ENCODE measurements around the gene TTC38. TPM values are rescaled to one million over a fixed set of nuclear protein-coding genes. Genes with fewer than 3 reads are reported as not detected.

TTC38 gene
- 15.9 TPM for polyA plus RNA-seq (2013, experiment 1 of 2)
- 14.6 TPM for polyA plus RNA-seq (2013, experiment 2 of 2)

- H3K36me3 ChIP-seq (ENCODE audit: insufficient read depth, low read length) = peaks cover 7% of the 10 kb centered on the region; the same call in 1 of the 2 replicates
- 2% methylated on average over 74 of the region's 74 CpGs for WGBS
- H3K4me3 ChIP-seq (ENCODE audit: low read length) = peak within 1 kb of the TSS; percentile 69
- H3K9ac ChIP-seq (ENCODE audit: low read depth, low read length) = peak within 1 kb of the TSS; percentile 69
- H3K9me3 ChIP-seq (ENCODE audit: insufficient read depth, low read depth, low read length) = peaks cover 10% of the 10 kb centered on the region
- peaks cover 2% of the 10 kb centered on the region; the same call in 1 of the 2 replicates for H3K4me1 ChIP-seq (ENCODE audit: insufficient read depth, low read length)
- H3K27me3 ChIP-seq (ENCODE audit: insufficient read depth, low read length) = peaks cover 34% of the 10 kb centered on the region
- no peak within 1 kb of the TSS for H3K27ac ChIP-seq (ENCODE audit: low read depth, low read length)
Observed at GRCh38 chr22:46267431-46268279, at the start of gene TTC38. Gene TTC38 (plus strand): TSS chr22:46268008. CDS start chr22:46268040, 32 bp downstream.

GRCh38 chr22:46219636-46220035, 48.2 kb upstream of the TTC38 start:
- Histone ChIP-seq H3K9me3 (ENCODE audit: insufficient read depth, low read depth, low read length) (no peaks in the 10 kb centered on the region), H3K4me1 (ENCODE audit: insufficient read depth, low read length) (peaks cover 3% of the 10 kb centered on the region; the same call in 1 of the 2 replicates), H3K36me3 (ENCODE audit: insufficient read depth, low read length) (no peaks in the 10 kb centered on the region), H3K27ac (ENCODE audit: low read depth, low read length) (no peak overlapping the region), H3K9ac (ENCODE audit: low read depth, low read length) (no peak overlapping the region), H3K4me3 (ENCODE audit: low read length) (no peak overlapping the region), H3K27me3 (ENCODE audit: insufficient read depth, low read length) (no peaks in the 10 kb centered on the region)
- 94% methylated on average over 10 of the region's 10 CpGs for WGBS

GRCh38 chr22:46220921-46221320, 46.9 kb upstream of the TTC38 start:
- Histone ChIP-seq H3K9ac (ENCODE audit: low read depth, low read length) (no peak overlapping the region), H3K27ac (ENCODE audit: low read depth, low read length) (no peak overlapping the region), H3K27me3 (ENCODE audit: insufficient read depth, low read length) (no peaks in the 10 kb centered on the region), H3K4me3 (ENCODE audit: low read length) (no peak overlapping the region), H3K4me1 (ENCODE audit: insufficient read depth, low read length) (peaks cover 3% of the 10 kb centered on the region; the same call in 1 of the 2 replicates), H3K36me3 (ENCODE audit: insufficient read depth, low read length) (no peaks in the 10 kb centered on the region), H3K9me3 (ENCODE audit: insufficient read depth, low read depth, low read length) (no peaks in the 10 kb centered on the region)
- WGBS = 92% methylated on average over 4 of the region's 5 CpGs

GRCh38 chr22:46224044-46224897, 43.5 kb upstream of the TTC38 start:
- H3K36me3 ChIP-seq (ENCODE audit: insufficient read depth, low read length) = no peaks in the 10 kb centered on the region
- 91% methylated on average over 23 of the region's 23 CpGs for WGBS
- no peak overlapping the region for H3K9ac ChIP-seq (ENCODE audit: low read depth, low read length)
- H3K4me1 ChIP-seq (ENCODE audit: insufficient read depth, low read length) = peaks cover 3% of the 10 kb centered on the region; the same call in 1 of the 2 replicates
- H3K27ac ChIP-seq (ENCODE audit: low read depth, low read length) = no peak overlapping the region
- H3K9me3 ChIP-seq (ENCODE audit: insufficient read depth, low read depth, low read length) = no peaks in the 10 kb centered on the region
- H3K4me3 ChIP-seq (ENCODE audit: low read length) = no peak overlapping the region
- no peaks in the 10 kb centered on the region for H3K27me3 ChIP-seq (ENCODE audit: insufficient read depth, low read length)

GRCh38 chr22:46224898-46225290, 42.9 kb upstream of the TTC38 start:
- no peak overlapping the region for H3K9ac ChIP-seq (ENCODE audit: low read depth, low read length)
- H3K9me3 ChIP-seq (ENCODE audit: insufficient read depth, low read depth, low read length) = no peaks in the 10 kb centered on the region
- H3K36me3 ChIP-seq (ENCODE audit: insufficient read depth, low read length) = no peaks in the 10 kb centered on the region
- peaks cover 3% of the 10 kb centered on the region; the same call in 1 of the 2 replicates for H3K4me1 ChIP-seq (ENCODE audit: insufficient read depth, low read length)
- no peak overlapping the region for H3K4me3 ChIP-seq (ENCODE audit: low read length)
- H3K27me3 ChIP-seq (ENCODE audit: insufficient read depth, low read length) = no peaks in the 10 kb centered on the region
- no peak overlapping the region for H3K27ac ChIP-seq (ENCODE audit: low read depth, low read length)
- WGBS = 79% methylated on average over 10 of the region's 10 CpGs

- Histone ChIP-seq H3K27ac (ENCODE audit: low read depth, low read length) (no peak overlapping the region), H3K27me3 (ENCODE audit: insufficient read depth, low read length) (no peaks in the 10 kb centered on the region), H3K36me3 (ENCODE audit: insufficient read depth, low read length) (no peaks in the 10 kb centered on the region), H3K4me1 (ENCODE audit: insufficient read depth, low read length) (peaks cover 3% of the 10 kb centered on the region; the same call in 1 of the 2 replicates), H3K9ac (ENCODE audit: low read depth, low read length) (no peak overlapping the region), H3K4me3 (ENCODE audit: low read length) (no peak overlapping the region), H3K9me3 (ENCODE audit: insufficient read depth, low read depth, low read length) (no peaks in the 10 kb centered on the region)
- 92% methylated on average over 7 of the region's 7 CpGs for WGBS
Observed at GRCh38 chr22:46225631-46226030, 42.2 kb upstream of the TTC38 start.

GRCh38 chr22:46226577-46226976, 41.2 kb upstream of the TTC38 start:
- WGBS = 93% methylated on average over 7 of the region's 7 CpGs
- Histone ChIP-seq H3K27ac (ENCODE audit: low read depth, low read length) (no peak overlapping the region), H3K4me1 (ENCODE audit: insufficient read depth, low read length) (peaks cover 3% of the 10 kb centered on the region; the same call in 1 of the 2 replicates), H3K9ac (ENCODE audit: low read depth, low read length) (no peak overlapping the region), H3K4me3 (ENCODE audit: low read length) (no peak overlapping the region), H3K9me3 (ENCODE audit: insufficient read depth, low read depth, low read length) (no peaks in the 10 kb centered on the region), H3K36me3 (ENCODE audit: insufficient read depth, low read length) (no peaks in the 10 kb centered on the region), H3K27me3 (ENCODE audit: insufficient read depth, low read length) (no peaks in the 10 kb centered on the region)

GRCh38 chr22:46229701-46230100, 38.1 kb upstream of the TTC38 start:
- Histone ChIP-seq H3K4me1 (ENCODE audit: insufficient read depth, low read length) (no peaks in the 10 kb centered on the region), H3K9me3 (ENCODE audit: insufficient read depth, low read depth, low read length) (no peaks in the 10 kb centered on the region), H3K4me3 (ENCODE audit: low read length) (no peak overlapping the region), H3K9ac (ENCODE audit: low read depth, low read length) (no peak overlapping the region), H3K36me3 (ENCODE audit: insufficient read depth, low read length) (no peaks in the 10 kb centered on the region), H3K27me3 (ENCODE audit: insufficient read depth, low read length) (no peaks in the 10 kb centered on the region), H3K27ac (ENCODE audit: low read depth, low read length) (no peak overlapping the region)
- 96% methylated on average over 8 of the region's 8 CpGs for WGBS

GRCh38 chr22:46230262-46230901, 37.4 kb upstream of the TTC38 start:
- WGBS = 91% methylated on average over 13 of the region's 13 CpGs
- no peak overlapping the region for H3K27ac ChIP-seq (ENCODE audit: low read depth, low read length)
- no peaks in the 10 kb centered on the region for H3K27me3 ChIP-seq (ENCODE audit: insufficient read depth, low read length)
- H3K4me3 ChIP-seq (ENCODE audit: low read length) = no peak overlapping the region
- no peaks in the 10 kb centered on the region for H3K36me3 ChIP-seq (ENCODE audit: insufficient read depth, low read length)
- H3K9ac ChIP-seq (ENCODE audit: low read depth, low read length) = no peak overlapping the region
- no peaks in the 10 kb centered on the region for H3K4me1 ChIP-seq (ENCODE audit: insufficient read depth, low read length)
- H3K9me3 ChIP-seq (ENCODE audit: insufficient read depth, low read depth, low read length) = no peaks in the 10 kb centered on the region

- 89% methylated on average over 9 of the region's 9 CpGs for WGBS
- no peaks in the 10 kb centered on the region for H3K9me3 ChIP-seq (ENCODE audit: insufficient read depth, low read depth, low read length)
- no peak overlapping the region for H3K27ac ChIP-seq (ENCODE audit: low read depth, low read length)
- no peaks in the 10 kb centered on the region for H3K27me3 ChIP-seq (ENCODE audit: insufficient read depth, low read length)
- H3K9ac ChIP-seq (ENCODE audit: low read depth, low read length) = no peak overlapping the region
- no peaks in the 10 kb centered on the region for H3K4me1 ChIP-seq (ENCODE audit: insufficient read depth, low read length)
- no peaks in the 10 kb centered on the region for H3K36me3 ChIP-seq (ENCODE audit: insufficient read depth, low read length)
- H3K4me3 ChIP-seq (ENCODE audit: low read length) = no peak overlapping the region
Observed at GRCh38 chr22:46233231-46233630, 34.6 kb upstream of the TTC38 start.

Measured in HUES64 (cell line).